ENCODE measurements around the gene RSKR.
"Not testable (repeated sequence)": the region's sequence is repeated elsewhere in the genome, so short reads cannot be mapped to it uniquely, and the experiment has no call there.

Gene RSKR

GRCh38 chr17:28622186-28622585, 8.2 kb upstream of the RSKR start:
- no peak for DNase-seq

DNA sequence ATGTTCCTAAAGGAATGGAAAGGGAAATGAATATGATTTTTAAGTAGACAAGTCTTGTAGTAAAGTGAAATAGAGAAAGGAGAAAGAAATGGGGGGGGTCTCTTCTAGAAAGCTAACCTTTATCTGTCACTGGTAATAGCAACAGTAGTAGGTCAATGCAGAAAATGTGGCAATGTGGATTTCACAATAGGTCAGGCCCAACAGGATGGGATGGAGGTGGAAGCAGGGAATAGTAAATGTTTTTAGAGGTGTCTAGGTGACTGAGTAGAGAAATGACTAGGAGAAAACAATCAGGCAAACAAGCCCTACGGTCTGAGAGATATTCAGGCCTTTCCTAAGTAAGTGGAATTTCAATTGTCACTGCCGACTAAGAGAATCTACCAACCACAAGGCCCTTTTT, 6.0 kb upstream of the RSKR start:
- DNase-seq, result no peak

- DNase-seq, result no peak
Measured at GRCh38 chr17:28618464-28618863, 4.5 kb upstream of the RSKR start.

DNA sequence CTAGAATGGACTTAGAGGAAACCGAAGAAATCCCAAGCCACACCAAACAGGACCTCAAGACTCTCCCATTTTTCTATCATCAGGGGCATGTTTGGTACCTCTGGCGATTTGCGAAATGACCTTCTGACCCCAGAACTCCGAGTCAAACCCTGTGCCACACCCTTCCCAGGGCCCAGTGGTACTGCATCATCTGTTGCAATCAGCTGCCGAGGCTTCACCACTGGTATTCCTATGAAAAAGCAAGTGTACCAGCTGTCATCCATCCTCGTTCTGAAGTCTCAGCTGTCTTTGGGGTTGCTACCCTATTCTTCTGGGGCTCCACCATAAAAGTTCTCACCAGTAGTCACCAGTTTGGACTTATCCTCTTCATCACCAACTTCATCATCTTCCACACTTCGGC, 2.3 kb upstream of the RSKR start:
- no peak for DNase-seq

GRCh38 chr17:28615260-28615940, 1.4 kb upstream of the RSKR start:
- no peak for DNase-seq

DNA sequence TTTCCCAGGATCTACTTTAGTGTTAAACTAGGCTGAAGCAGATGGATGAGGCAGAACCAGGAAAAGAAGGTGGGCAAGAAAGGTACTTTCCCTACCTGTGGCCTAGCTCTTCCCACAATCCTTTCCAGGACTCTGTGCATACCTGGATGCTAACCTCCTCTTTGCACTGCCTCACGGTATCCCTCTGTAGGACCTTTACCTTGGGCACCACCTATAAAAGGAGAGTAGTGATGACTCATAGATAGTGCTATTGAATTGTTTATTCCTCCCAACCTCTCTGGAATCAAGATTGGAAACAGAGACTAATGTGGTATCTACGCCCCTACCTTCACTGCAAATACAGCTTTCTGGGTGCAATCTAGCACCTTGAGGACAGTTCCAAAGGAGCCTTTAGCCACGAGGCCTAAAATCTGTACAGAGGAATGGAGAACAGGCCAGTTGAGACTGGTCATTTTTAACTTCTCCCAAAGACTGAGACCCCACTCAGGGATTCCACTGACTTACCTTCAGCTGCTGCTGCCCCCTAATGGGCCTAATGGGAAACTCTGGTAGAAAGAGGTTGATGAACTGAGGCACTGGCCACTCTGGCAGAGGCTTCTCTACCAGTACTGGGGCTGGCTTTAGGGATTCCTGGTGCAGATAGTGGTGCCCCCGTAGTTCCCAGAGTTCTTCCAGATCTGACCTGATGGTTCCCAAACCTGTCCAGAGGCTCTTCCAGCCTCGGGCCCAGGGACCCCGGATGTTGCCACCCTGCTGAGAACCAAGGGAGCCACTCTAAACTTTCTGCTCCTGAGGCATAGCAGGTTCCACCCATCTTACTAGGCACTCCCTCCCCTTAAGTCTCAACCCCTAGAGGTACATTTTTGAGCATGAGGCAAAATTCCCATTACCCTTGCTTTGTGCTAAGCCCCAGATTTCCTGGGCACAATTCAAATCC, 781 bp downstream of the RSKR start:
- no peak for DNase-seq

GRCh38 chr17:28612531-28612930, 1.5 kb downstream of the RSKR start:
- DNase-seq, result no peak

GRCh38 chr17:28610376-28610775, 3.6 kb downstream of the RSKR start:
- no peak for DNase-seq

- not testable (repeated sequence) for DNase-seq
Measured at GRCh38 chr17:28604031-28604430, 10.0 kb downstream of the RSKR start.

DNA sequence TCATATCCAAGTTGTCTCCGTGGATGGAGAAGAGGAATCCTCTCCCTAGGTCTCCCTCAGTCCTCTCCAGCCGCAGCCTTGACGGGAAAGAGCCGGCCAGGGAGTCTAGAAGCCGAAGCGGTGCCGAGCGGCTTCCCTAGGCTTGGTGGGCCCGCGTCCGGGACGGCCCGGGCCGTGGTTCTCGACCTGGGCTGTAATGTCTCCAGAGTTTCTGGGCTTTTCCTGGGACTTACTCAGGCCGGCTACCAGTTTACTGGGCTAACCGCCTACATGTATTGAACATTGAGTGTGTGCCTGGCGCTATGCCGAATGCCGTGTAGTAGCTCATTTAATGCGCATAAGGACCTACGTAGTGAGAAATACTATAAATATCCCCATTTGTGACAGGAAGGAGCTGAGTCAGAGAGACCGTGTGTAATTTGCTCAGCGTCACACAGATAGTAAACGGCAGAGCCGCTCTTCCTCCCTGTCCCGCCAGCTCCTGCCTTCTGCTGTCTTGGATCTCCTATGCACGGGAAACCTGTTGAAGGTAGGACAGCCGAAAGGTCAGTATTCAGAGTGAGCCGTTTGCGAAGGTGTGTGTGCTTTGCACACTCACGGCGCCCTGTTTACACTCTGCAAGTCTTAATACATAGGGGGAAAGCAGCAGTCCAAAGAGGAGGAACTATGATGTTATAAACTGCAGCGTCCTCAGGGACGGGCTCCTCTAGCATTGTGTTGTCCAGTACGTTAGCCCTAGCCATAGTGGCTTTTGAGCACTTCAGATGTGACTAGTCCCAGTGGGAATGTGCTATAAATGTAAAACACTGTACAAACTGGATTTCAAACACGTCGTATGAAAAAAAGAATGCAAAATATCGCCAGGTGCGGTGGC, 14.4 kb downstream of the RSKR start:
- peak in 1 of 2 donors; percentile 71 for DNase-seq

GRCh38 chr17:28598799-28599310, 15.1 kb downstream of the RSKR start, which contains the start of gene SPAG5:
SPAG5 (minus strand) TSS chr17:28599025; CDS start chr17:28598946, 79 bp downstream.
- DNase-seq, result peak; percentile 81 to 83

DNA sequence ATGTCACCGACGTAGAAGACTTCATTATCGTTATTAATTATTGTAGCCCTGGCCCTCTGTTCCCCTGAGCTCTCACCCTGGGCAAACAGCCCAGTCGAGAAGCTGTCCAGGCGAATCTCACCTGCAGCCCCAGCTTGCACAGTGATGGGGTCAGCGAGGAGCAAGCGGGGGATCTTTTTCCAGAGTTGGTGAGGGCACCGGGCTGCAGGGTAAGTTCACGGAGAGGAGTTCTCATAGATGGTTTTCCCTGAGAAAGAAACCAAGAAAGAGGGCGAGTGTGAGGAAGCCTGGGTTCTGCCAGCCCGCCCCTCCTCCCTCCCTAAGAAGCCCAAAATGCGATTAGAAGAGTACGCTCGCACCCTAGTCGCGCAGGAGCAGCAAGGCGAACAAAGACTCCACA, 15.6 kb downstream of the RSKR start:
- DNase-seq, result no peak

DNA sequence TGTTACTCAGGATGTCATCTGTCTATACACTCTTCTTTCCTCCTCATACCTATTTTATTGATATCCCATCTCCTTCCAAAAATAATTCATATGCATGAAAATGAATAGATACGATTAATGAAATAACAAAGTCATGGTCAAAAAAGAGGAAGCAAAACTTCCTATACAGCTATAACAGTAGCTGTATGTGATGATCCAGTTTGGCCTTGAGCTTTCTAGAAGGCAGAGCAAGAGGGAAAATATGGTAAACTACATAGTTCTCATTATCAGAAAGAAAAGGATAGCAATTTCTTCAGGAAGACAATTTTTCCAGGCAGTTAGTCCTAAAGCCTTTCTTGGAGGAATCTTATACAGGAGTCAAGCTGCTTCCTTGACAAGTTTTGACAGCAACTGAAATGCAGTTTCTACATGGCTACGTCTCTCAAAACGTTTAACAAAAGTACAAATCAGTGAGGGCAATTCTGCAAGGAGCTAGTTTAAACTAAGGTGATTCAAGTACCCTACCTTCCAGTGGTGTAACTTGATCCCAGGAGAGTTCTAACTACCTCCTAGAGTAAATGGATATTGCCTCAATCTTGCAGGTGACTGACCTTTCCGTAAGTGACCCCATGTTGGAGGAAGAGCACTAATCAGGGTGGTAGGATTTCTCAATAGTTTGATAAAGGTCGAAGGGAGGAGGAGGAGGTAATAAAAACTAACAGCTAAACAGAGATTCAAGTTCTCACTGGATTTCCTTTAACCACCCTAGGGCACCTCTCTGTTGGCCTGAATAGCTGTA, 16.2 kb downstream of the RSKR start:
- no peak for DNase-seq

DNA sequence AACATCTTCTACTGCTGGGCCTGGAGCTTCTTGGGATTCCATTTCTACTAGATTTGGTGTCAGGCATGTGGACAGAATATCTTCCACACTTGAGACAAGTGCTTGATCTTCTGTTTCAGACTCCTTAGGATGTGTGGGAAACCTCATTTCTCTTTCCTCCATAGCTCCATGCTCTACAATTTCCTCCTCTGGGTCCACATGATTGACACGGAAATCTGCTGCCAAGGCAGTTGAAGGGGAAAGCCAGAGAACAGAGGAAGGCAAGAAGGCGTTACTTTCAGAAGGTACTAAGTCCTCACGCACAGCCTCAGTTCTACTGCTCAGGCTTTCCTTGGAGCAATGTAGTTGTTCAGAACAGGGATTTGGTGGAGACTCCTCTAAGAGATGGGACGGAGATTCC, 21.7 kb downstream of the RSKR start:
- DNase-seq, result no peak

DNA sequence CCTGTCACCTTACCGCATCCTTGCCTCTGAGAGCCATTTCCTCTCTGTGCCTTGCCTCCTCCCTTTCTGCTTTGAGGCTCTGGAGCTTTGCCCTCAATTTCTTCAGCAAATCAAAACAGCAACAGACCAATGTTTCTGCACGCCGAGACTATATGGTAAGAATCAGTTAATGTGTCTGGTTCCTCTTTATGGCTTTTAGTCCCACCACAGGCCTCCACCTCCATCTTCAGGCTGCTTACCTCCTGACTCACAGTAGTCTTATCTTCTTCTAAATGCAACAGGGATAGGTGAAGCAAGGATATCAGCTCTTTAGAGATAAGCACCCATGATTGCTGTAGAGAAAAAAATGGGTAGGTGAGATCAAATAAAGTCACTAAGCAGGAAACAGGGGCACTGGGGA, 28.1 kb downstream of the RSKR start:
- DNase-seq, result no peak

GRCh38 chr17:28584434-28584833, 29.6 kb downstream of the RSKR start:
- no peak for DNase-seq

GRCh38 chr17:28582513-28582912, 31.5 kb downstream of the RSKR start:
- DNase-seq, result no peak

- no peak for DNase-seq
Measured at GRCh38 chr17:28580959-28581358, 33.0 kb downstream of the RSKR start.

DNA sequence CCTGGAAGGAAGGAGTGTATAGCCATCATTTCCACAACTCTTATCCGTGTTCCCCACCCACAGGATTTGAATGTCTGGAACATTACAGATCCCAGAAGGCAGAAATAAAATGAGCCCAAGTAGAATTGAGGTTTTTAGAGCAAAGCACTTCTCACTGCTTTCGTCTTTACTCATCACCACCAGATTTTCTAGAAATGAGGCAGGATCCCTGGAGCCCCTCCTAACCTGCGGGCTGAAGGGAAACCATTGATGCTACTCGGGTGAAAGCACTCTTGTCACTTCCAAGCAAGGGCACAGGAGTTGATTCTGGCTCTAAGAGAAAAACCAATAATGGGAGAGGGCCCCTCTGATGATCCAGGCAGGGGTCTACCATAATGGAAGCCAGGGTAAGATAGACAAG, 34.5 kb downstream of the RSKR start:
- no peak for DNase-seq

- DNase-seq, result no peak
Measured at GRCh38 chr17:28578246-28579195, 35.5 kb downstream of the RSKR start.

DNA sequence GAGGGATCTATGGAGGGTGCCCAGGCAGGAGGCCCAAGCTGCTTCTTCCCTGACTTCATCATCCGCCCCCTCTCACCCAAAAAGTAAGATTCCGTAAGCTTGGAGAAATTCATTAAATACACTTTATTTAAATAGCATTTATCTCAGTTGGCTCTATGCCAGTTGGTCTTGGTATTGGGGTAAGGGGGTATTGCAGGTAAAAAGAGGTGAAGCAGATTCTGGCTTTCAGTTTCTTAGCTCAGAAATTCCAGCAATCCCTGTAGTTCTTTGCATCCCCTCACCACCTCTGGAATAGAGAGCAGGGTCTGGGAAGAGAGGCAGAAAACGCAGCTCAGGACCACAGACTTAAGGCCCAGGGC, 36.5 kb downstream of the RSKR start:
- no peak for DNase-seq
